ENCODE data around the gene SMG6. TPM values are rescaled to one million over a fixed set of nuclear protein-coding genes. Genes with fewer than 3 reads are reported as not detected.
A peak's percentile ranks its signal among the peaks of the same experiment; 100 is the strongest.

The SMG6 gene
- total RNA-seq, 2 donors from 2014 or later, result 12.5 to 22.1 TPM

- peak overlapping the region in 1 of 2 donors; percentile 25 for H3K4me3 ChIP-seq
- TF ChIP-seq POLR2A (IDR thresholded peaks at IDR 0.05), result no peak
- TF ChIP-seq, protein P1, sequence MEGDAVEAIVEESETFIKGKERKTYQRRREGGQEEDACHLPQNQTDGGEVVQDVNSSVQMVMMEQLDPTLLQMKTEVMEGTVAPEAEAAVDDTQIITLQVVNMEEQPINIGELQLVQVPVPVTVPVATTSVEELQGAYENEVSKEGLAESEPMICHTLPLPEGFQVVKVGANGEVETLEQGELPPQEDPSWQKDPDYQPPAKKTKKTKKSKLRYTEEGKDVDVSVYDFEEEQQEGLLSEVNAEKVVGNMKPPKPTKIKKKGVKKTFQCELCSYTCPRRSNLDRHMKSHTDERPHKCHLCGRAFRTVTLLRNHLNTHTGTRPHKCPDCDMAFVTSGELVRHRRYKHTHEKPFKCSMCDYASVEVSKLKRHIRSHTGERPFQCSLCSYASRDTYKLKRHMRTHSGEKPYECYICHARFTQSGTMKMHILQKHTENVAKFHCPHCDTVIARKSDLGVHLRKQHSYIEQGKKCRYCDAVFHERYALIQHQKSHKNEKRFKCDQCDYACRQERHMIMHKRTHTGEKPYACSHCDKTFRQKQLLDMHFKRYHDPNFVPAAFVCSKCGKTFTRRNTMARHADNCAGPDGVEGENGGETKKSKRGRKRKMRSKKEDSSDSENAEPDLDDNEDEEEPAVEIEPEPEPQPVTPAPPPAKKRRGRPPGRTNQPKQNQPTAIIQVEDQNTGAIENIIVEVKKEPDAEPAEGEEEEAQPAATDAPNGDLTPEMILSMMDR (IDR thresholded peaks at IDR 0.05), result no peak
- peak overlapping the region in 3 of 4 donors; percentile 52 to 62 (median 59) for H3K27ac ChIP-seq
- DNase-seq (peak in 1 of 4 donors; percentile 17), ATAC-seq (no peak)
- intact Hi-C loops (cut with DNase I), result loop anchor here (2.0 kb wide), 1 partner anchor 187 kb away; no protein-coding TSS in a partner anchor
- H3K4me1 ChIP-seq, result peaks cover 66% of the 10 kb centered on the region
- 3 to 9% methylated on average over 17 to 98 of the region's 113 CpGs for WGBS, 2 donors
- H3K27me3 ChIP-seq, result peaks cover 0 to 27% of the 10 kb centered on the region in 2 donors
- no peaks in the 10 kb centered on the region for H3K36me3 ChIP-seq (replicated peaks in 1 of 2; ENCODE audit: insufficient read depth in 1 of 2, low read depth in 2 of 2)
- no peaks in the 10 kb centered on the region for H3K9me3 ChIP-seq
These were observed 248.0 kb downstream of the SMG6 start for GRCh38 chr17:2055292-2056205.

DNA sequence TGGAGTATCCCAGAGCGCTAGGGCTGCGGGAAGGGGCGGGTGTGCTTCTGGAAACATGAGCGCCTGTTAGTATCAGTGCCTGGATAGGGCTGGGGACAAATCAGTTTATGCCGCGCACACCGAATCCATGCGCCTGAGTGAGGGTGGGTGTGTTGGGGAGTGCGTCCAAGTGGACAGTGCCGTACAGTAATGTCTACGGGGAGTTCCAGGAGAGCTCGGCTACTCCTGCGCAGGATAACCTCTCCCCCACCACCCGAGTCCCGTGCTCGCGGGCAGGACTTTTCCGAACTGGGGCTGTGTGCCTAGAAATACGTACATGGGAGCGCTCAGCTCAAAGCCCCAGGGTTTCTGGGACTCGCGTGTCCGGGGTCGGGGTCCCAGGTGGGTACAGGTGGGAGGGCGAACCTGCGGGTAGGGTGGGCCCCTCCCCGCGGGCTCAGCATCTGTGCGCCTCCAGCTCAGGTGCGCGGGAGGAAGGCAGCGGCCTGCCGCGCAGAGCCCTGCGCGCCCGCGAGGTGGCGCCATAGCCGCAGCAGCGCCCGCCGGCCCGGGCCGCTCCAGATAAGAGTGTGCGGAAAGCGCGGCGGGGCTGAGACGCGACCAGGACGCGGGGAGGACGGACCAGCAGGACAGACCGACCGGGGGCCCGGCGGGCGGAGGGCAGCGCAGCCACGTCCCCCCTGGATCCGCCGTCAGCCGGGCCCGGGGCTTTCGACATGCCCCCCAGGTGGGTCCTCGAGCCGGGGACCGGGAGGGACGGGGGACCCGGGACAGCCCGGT lies 248.9 kb downstream of the SMG6 start, which contains the start of gene HIC1:
Gene HIC1, plus strand, starts transcription at position 592 of the 780 bp plus-strand sequence. CDS start 1,588 bp downstream, outside the sequence.
- Histone ChIP-seq H3K4me3 (peak within 1 kb of the TSS in 1 of 2 donors; percentile 25), H3K9me3 (no peaks in the 10 kb centered on the region), H3K27me3 (peaks cover 0 to 27% of the 10 kb centered on the region in 2 donors), H3K36me3 (replicated peaks in 1 of 2; ENCODE audit: insufficient read depth in 1 of 2, low read depth in 2 of 2) (no peaks in the 10 kb centered on the region), H3K27ac (peak within 1 kb of the TSS in 3 of 4 donors; percentile 52 to 62 (median 59)), H3K4me1 (peaks cover 70% of the 10 kb centered on the region)
- DNase-seq, result peak; percentile 71 to 77 (median 74)
- intact Hi-C loops (cut with DNase I), result no loop called here
- WGBS, 2 donors, result 0 to 1% methylated on average over 7 to 72 of the region's 72 CpGs
- ATAC-seq, result peak; percentile 45
- peak in 2 of 3 donors; percentile 38 to 40 for TF ChIP-seq POLR2A (IDR thresholded peaks at IDR 0.05)
- TF ChIP-seq, protein P1 (IDR thresholded peaks at IDR 0.05), result peak; percentile 52 to 97 (median 94)

- no peak for DNase-seq
- no peak for ATAC-seq
- Histone ChIP-seq H3K9me3 (no peaks in the 10 kb centered on the region), H3K27ac (peak overlapping the region in 2 of 4 donors; percentile 15 to 26), H3K27me3 (peaks cover 0 to 27% of the 10 kb centered on the region in 2 donors), H3K36me3 (replicated peaks in 1 of 2; ENCODE audit: insufficient read depth in 1 of 2, low read depth in 2 of 2) (no peaks in the 10 kb centered on the region), H3K4me3 (no peak overlapping the region), H3K4me1 (peaks cover 73% of the 10 kb centered on the region)
- TF ChIP-seq, protein P1 (IDR thresholded peaks at IDR 0.05), result no peak
- no peak for TF ChIP-seq POLR2A (IDR thresholded peaks at IDR 0.05)
- 7 to 15% methylated on average over 15 of the region's 16 CpGs for WGBS, 2 donors
- intact Hi-C loops (cut with DNase I), result no loop called here
These were observed 249.4 kb downstream of the SMG6 start for GRCh38 chr17:2054262-2054511.

- TF ChIP-seq POLR2A (IDR thresholded peaks at IDR 0.05), result no peak
- TF ChIP-seq, protein P1 (IDR thresholded peaks at IDR 0.05), result peak in 6 of 7 experiments; percentile 12 to 41 (median 34)
- no peak for ATAC-seq
- 5 to 9% methylated on average over 30 to 78 of the region's 84 CpGs for WGBS, 2 donors
- peak; percentile 59 to 70 (median 64) for DNase-seq
- Histone ChIP-seq H3K9me3 (no peaks in the 10 kb centered on the region), H3K4me3 (no peak overlapping the region), H3K4me1 (peaks cover 74% of the 10 kb centered on the region), H3K36me3 (replicated peaks in 1 of 2; ENCODE audit: insufficient read depth in 1 of 2, low read depth in 2 of 2) (no peaks in the 10 kb centered on the region), H3K27ac (peak overlapping the region in 2 of 4 donors; percentile 15 to 26), H3K27me3 (peaks cover 0 to 27% of the 10 kb centered on the region in 2 donors)
- intact Hi-C loops (cut with DNase I), result no loop called here
These were observed 250.0 kb downstream of the SMG6 start for GRCh38 chr17:2053380-2054261.
